HG02763 (cell line): ENCODE measurements around the gene TCF7L2.
A peak's percentile ranks its signal among the peaks of the same experiment; 100 is the strongest.

Source experiments
- ATAC-seq: cut with Tn5 transposase; IDR thresholded peaks from one replicate; pipeline ENCODE4 v1.9.1; 2021; ENCODE audit warnings: mild to moderate bottlenecking, moderate library complexity; ENCODE audit not compliant: unreplicated experiment

The TCF7L2 gene

GRCh38 chr10:113167702-113168101 is 217.7 kb downstream of the TCF7L2 start:
- no peak for ATAC-seq

- no peak for ATAC-seq
Observed at GRCh38 chr10:113168584-113168983, 218.5 kb downstream of the TCF7L2 start.

- no peak for ATAC-seq
Observed at GRCh38 chr10:113169111-113169510, 219.1 kb downstream of the TCF7L2 start.

DNA sequence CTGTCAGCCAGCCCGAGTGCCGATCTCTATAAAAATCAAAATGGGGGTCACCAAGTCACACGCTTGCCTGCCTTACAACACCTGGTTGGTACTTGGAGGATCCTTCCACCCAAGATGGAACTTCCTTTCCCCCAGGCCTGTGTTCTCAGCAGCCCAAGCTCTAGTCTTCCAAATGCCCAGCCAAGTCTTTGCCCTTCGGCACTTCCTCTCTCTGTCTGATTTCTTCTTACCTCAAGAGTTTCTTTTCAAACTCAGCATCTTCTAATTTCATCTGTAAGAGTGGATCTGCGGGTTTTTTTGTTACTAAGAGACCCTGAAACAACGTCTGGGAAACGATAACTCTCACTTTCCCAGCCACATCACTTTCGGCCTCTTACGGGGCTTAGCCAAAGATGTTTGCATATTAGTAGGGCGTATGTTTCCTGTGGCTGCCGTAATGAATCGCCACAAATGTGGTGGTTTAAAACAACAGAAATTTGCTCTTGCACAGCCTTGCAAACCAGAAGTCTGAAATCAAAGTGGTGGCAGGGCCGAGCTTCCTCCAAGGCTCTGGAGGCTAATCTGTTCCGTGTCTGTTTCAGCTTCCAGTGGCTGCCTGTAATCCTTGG is 219.9 kb downstream of the TCF7L2 start:
- ATAC-seq, result peak; percentile 84

DNA sequence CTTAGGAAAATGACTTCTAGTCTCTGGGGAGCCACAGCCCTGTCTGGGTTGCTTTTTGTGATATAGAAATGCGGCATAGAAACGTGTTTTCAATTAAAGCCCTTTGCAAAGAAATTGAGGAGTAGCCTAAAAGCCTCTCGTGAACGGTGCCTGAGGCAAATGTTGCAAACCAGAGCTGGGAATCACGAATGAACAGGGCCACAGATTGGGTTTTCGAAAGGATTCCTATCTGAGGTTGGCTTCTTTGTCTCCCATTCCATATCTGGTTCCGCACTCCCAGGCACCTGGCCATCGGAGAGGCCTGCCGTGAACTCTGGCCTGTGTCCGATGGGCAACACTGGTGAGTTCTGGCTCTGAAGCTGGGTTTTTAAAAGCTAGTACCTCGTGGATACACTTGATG is 221.6 kb downstream of the TCF7L2 start:
- ATAC-seq, result no peak

GRCh38 chr10:113175176-113175575 is 225.1 kb downstream of the TCF7L2 start:
- no peak for ATAC-seq

DNA sequence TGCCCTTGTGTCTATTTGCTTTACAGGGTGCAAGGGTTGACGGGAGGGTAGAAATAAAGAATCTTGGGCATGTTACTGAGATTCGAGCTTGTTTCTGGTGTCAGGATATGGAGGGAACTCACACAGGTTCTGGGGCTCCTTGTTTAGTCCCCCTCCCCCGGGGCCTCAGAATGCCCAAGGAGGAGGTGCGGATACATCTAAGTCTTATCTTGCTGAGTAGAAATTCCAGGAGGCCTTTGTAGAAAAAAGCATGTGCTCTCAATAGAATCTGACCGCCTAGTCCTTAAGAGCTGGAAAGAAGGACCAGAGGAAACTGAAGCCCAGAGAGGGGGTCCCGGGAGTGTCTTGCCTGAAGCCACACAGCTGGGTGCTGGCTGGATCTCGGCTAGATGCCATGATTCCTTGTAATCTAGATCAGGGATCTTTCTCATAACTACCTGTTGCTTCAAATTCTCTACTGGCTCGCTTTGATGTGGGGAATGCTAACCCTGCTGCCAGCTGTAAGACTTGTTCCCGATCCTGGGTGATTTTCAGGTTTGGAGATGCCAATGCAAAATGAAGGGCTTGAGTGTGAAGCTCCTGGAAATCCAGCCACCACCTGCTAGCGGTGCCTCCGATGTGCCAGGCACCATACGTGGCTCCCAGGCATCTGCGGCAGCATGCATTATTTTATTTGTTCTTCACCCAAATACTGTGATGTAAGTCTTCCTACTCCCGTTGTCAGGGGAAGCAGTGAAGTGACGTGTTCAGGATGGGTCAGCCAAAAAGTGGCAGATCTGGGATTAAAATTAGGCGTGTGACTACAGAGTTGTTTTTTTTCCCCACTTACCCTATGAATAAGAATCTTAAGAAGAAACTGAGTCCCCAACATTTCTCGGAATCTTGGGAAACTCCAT is 226.0 kb downstream of the TCF7L2 start:
- ATAC-seq, result no peak

- no peak for ATAC-seq
Observed at GRCh38 chr10:113176652-113177155, 226.7 kb downstream of the TCF7L2 start.

DNA sequence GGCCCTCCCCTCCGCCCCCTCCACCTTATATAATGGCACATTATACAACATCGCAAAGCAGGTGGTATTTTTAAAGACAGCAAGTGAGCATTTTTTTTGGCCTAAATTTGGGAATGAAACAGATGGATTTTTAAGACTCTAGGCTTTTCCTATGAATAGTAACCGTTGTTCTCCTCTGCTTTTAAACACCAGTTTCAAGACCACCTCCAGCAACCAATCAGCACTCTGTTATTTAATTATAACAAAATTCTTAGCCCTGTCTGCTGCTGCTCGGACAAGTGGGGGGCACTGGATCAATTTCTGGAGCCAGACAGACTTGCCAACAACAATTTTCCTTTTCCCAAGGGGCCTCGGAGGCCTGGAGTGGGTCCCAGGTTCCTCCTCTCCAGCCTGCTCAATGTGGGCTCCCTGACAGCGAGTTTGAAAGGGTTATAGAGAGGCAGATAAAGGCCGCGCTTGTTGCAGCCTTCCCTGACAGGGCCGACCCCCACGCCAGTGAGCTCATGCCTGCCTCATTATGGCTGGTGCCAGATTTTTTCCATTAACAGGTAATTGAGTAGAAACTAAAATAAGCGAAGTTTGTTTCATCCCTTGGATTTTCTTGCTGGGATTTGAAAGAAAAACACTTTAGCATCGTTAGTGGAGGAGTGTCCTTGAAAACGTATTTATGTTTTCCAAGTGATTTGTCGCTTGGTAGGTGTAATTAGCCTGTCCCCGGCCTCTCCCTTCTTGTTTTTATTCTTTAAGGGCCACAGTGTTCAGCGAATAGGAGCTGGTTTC is 227.3 kb downstream of the TCF7L2 start:
- ATAC-seq, result no peak

DNA sequence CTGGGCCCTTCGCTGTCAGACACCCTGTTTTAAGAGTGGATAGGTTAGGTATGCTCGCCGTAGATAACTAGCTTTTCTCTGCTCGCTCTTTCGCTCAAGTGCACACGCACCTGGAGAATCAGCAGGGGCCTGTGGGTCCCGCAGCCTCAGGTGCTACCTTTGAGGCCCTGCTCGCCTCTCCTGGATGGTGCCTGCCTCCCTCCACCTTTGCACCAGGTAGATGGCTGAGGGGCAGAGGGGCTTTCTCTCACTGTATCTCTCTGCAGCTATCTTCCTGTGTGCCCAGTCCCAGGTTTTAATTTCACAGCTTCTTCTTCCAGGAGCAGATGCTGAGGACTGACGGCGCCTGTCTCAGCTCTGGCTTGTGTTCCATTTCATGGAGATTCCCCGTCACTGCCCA is 227.9 kb downstream of the TCF7L2 start:
- ATAC-seq, result no peak

GRCh38 chr10:113178771-113179170 is 228.7 kb downstream of the TCF7L2 start:
- ATAC-seq, result no peak

- ATAC-seq, result no peak
Observed at GRCh38 chr10:113179265-113179664, 229.2 kb downstream of the TCF7L2 start.

DNA sequence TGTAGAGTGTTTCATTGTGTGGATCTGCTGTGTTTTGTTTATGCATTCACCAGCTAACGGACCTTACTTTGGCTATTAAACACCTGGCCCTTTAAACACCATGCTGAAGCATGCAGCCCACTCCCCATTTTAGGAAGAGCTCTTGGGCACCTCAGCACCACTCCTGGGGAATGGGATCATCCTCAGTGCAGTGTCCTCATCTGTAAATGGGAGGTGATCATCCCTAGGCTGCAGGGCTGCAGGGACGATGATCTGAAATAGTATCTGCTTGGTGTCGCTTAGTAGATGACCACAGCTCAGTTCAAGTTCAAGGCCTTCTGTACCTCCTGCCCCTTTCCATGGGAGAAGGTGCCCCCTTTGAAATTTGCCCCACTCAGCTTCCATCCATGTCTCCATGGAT is 229.9 kb downstream of the TCF7L2 start:
- ATAC-seq, result no peak

DNA sequence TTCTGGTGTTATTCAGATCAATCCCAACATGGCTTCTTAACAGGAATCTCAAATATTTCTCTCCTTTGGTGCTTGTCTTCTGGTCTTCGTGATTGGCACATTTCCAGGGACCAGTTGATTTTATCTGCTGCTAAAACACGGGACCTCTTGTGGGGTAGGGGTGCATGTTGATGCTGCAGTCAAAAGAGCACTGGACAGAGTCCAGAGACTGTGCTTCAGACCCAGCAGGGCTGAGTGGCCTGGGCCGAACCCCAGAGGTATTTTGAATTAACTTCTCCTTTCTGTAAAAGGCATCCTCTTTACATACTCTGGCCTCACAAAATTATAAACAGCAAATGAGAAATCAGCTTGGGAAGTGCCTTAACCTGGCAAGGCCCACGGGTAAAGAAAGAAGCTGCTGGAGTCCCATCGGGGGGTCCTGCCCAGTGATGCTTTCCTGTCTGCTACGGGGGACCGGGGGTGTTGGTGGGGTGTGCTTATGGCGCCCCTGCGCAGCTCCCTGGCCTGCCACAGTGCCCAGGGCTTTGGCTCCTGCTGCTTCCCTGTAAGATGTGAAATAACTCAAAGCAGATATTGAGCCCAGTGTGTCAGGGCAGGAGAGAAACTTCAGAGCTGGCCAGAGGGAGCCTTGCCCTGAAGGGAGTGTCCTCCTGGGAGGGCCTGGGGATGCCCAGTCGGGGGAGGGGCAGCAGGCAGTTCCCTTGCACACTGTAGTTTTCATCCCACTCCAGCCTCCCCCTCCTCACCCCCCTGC is 230.5 kb downstream of the TCF7L2 start:
- no peak for ATAC-seq

- no peak for ATAC-seq
Observed at GRCh38 chr10:113182154-113182553, 232.1 kb downstream of the TCF7L2 start.

- ATAC-seq, result no peak
Observed at GRCh38 chr10:113183573-113183972, 233.5 kb downstream of the TCF7L2 start.

DNA sequence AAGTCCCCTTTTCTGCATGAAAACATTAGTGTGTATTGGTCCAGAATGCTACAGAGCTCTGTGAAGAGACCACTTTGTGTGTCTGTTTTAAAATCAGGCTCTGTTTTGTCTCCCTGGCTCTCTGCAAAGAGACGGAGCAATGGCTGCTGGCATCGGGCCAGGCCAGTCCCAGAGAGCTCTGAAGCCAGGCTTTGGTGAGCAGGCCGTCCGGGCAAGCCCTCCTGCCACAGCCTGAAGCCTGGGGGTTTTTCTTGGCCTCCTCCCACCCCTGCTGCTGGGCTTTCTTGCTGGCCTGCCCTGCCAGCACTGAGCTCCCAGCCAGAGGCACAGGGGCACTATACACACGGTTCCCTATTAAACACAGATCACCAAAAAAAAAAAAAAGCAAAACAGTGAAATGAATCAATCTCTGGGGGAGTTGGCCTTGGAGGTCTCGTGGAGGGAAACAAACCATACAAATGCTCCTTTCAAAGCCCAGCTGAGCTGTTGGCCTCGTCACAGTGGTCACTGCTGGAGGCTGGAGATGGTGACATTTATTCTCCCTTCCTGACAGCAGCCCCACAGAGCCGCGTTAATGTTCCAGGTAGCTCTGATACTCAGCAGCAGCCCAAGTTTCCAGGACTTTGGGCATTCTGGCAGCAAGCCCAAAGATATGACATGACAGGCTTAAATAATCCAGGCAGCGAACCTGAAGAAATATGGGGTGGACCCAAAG is 237.2 kb downstream of the TCF7L2 start:
- ATAC-seq, result no peak

- no peak for ATAC-seq
Observed at GRCh38 chr10:113199459-113199858, 249.4 kb downstream of the TCF7L2 start.

- no peak for ATAC-seq
Observed at GRCh38 chr10:113202011-113202410, 252.0 kb downstream of the TCF7L2 start.

DNA sequence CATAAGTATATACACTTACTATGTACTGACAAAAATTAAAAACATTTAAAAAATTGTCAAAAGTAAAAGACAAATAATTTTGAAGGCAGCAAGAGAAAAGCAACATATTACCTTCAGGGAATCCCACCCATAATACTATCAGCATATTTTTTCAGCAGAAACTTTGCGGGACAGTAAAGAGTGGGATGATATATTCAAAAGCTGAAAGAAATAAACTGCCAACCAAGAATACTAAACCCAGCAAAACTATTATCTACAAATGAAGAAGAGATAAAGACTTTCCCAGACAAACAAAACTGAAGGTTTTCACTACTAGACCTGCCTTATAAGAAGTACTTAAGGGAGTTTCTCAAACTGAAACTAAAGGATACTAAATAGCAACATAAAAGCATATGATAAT is 257.9 kb downstream of the TCF7L2 start:
- no peak for ATAC-seq
